ENCODE data around the gene NENF.

Gene NENF

DNA sequence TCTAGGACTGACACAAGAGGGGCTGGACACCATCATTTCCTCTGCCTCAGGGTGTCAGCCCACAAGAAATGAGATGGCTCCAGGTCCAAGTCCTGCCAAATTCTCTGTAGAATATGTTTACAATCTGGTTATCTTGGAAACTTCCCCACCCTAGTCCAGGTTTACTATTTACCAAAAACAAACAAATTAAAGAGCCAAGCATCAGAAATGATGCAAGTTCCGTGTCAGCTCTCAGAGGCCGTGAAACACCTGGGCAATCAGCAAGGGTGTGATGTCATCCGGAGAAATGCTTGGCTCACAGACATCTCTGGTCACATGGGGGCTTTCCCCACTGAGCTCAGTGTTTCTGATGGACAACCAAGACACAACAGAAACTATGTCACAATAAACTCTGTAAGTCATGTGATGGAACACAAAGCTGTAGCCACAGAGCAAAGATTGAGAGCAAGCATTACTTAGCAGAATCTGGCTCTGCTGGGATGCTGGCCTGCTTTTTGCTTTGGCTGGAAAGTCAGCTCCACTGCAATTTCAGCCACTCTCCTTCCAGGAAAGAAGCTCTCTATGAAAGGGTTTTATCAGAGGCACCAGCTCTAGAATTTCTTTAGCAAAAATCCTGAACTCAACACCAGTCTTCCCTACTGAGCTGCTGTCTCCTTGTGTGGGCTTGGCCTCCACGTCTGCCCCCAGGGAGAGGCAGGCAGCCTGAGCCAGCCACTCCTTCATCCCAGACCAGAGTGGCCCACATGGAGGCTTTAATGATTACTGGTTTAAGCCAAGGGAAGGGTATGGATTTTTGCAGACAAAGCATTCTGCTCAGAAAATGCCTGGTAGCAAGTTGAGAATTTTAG lies 55.9 kb downstream of the NENF start:
- no peak for DNase-seq
- in situ Hi-C loops (cut with MboI; ENCODE audit: low pct_unique_long_range_greater_than_20kb, low sequenced_read_pairs), result loop anchor here (25.0 kb wide), 1 partner anchor 99 kb away; no protein-coding TSS in a partner anchor

DNA sequence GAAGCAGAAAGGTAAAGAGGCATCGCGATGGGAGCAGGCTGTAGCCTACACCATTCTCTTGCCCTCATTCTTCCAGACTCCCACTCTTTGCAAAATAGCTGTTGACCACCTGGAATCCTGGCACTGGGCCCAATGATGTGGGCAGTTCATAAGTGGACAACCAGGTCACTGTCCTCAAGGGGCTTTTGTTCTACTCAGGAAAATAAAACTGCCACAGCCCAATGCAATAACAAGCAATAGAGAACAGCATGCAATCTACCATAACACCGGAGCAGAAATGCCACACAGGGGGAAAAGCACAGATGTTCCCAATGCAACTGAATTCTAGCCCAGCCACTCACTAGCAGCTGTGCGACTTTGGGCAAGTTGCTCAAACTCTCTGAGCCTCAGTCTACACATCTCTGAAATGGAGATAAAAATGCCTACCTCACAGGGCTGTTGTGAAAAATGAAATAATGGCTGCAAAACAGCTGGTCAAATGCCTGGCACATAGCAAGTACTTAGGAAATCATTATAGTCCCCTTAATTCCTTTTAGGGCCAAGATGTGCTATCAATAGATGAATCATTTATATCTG lies 56.7 kb downstream of the NENF start:
- in situ Hi-C loops (cut with MboI; ENCODE audit: low pct_unique_long_range_greater_than_20kb, low sequenced_read_pairs), result loop anchor here (25.0 kb wide), 1 partner anchor 98 kb away; no protein-coding TSS in a partner anchor
- no peak for DNase-seq

DNA sequence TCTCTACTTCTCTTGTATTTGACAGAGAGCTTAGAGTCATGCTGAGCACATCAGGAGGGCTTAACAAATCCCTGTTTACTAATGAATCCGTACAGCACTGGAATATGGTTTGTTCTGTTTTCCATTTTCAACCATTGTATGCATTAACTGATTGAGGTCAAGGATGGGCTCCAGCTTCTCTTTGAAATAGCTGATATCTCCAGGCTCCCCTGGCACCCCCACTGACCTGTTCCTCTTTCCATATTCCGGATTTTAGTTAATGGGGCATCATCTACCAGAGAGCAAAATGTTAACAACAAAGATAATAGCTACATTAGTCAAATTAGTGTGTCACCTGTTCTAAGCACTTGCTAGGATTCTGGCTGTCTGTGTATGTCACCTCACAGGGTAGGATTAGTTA lies 57.6 kb downstream of the NENF start:
- in situ Hi-C loops (cut with MboI; ENCODE audit: low pct_unique_long_range_greater_than_20kb, low sequenced_read_pairs), result loop anchor here (25.0 kb wide), 1 partner anchor 97 kb away; no protein-coding TSS in a partner anchor

DNA sequence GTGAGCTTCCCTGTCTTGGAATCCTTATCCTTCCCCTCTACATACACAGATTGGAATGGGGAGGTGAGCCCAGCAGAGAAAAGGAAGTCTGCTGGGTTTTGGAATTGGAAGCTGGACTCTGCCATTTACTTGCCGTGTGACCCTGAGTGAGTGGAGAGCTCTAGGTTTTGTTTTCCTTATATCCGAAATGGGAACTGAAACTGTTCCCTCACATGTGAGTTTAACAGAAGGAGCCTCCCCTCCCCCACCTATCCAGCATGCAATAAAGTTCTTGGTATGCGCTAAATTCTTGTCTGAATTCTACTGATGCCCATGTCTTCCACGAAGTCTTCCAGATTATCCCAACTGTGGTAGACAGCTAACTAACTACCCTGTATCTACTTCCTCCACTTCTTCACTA lies 58.7 kb downstream of the NENF start:
- DNase-seq, result peak; percentile 9
- in situ Hi-C loops (cut with MboI; ENCODE audit: low pct_unique_long_range_greater_than_20kb, low sequenced_read_pairs), result loop anchor here (25.0 kb wide), 1 partner anchor 96 kb away; no protein-coding TSS in a partner anchor

More for the DNA sequence above, 57.6 kb downstream of the NENF start:
- no peak for DNase-seq
